Kidney (tissue), 14 donors: Measurements from ENCODE around the gene IFNA14. TPM values are rescaled to one million over a fixed set of nuclear protein-coding genes. Genes with fewer than 3 reads are reported as not detected.
A peak's percentile ranks its signal among the peaks of the same experiment; 100 is the strongest.

ENCODE experiments used
- DNase-seq, 5 donors: peaks; one replicate each; pipeline ENCODE4 v3.0.0-alpha.2; 2013 to 2020
- FAIRE-seq: peaks from 2 replicates; lab custom pipeline; 2012; peaks lifted over from hg19 to GRCh38; lab: Jason Lieb, UNC
- H3K27ac ChIP-seq, 2 donors: one replicate each; pipeline ENCODE4 v1.7.0; 2013; ENCODE audit warnings: low read depth in 2 of 2, low read length in 2 of 2, inconsistent platforms in 1 of 2
- H3K27me3 ChIP-seq: one replicate; pipeline ENCODE4 v1.7.1; 2013; ENCODE audit warnings: low read length, inconsistent platforms; ENCODE audit not compliant: control insufficient read depth, insufficient read depth
- H3K36me3 ChIP-seq, 3 donors: one replicate each; pipeline versions ENCODE4 v1.7.0 to v1.7.1; 2013; ENCODE audit warnings: low read length in 3 of 3, control low read depth in 1 of 3, inconsistent platforms in 1 of 3; ENCODE audit not compliant: insufficient read depth in 3 of 3, control insufficient read depth in 2 of 3
- H3K4me1 ChIP-seq, 3 donors: one replicate each; pipeline versions ENCODE4 v1.7.0 to v1.7.1; 2013; ENCODE audit warnings: low read length in 3 of 3, inconsistent platforms in 1 of 3, low read depth in 1 of 3; ENCODE audit not compliant: control insufficient read depth in 2 of 3, insufficient read depth in 2 of 3
- H3K4me3 ChIP-seq, 3 donors: one replicate each; pipeline versions ENCODE4 v1.7.0 to v1.8.1; 2013; ENCODE audit warnings: low read length in 3 of 3, control low read depth in 1 of 3, inconsistent platforms in 1 of 3
- H3K9ac ChIP-seq, 3 donors: one replicate each; pipeline versions ENCODE4 v1.7.0 to v1.7.1; 2013; ENCODE audit warnings: low read length in 3 of 3, control low read depth in 1 of 3, inconsistent platforms in 1 of 3
- H3K9me3 ChIP-seq, 3 donors: one replicate each; pipeline versions ENCODE4 v1.7.0 to v1.7.1; 2013; ENCODE audit warnings: low read length in 3 of 3, control low read depth in 1 of 3, inconsistent platforms in 1 of 3; ENCODE audit not compliant: control insufficient read depth in 2 of 3, insufficient read depth in 1 of 3
- CTCF ChIP-seq: IDR thresholded peaks from 3 replicates; pipeline ENCODE4 v1.5.1; 2012; ENCODE audit warnings: mild to moderate bottlenecking, moderate library complexity, borderline replicate concordance; ENCODE audit not compliant: insufficient read depth; ENCODE audit errors: extremely low read depth
- intact Hi-C: fragments of 100-400 bp; cut with DNase I; formaldehyde crosslinking; loops from one replicate; pipeline ENCODE4 v1.11.1; 2022
- polyA plus RNA-seq: library from polyadenylated mRNA; stranded (reverse); fragments of 350-450 nt; fragmentation: Illumina TruSeq; extraction: RNeasy Lipid Tissue Mini Kit (QIAGEN cat#74804); gene quantifications from one replicate; pipeline ENCODE4 v1.2.3, GENCODE V29; 2014; ENCODE audit warnings: low read depth, low replicate concordance; ENCODE audit not compliant: insufficient read depth
- total RNA-seq: library from RNA; stranded (reverse); fragmentation: NEBNext Ultra II Directional; extraction: Animal tissue kit (Norgen Biotek cat#: 25700); gene quantifications from one replicate; pipeline ENCODE4 v1.2.1, GENCODE V29; 2021
- donor health status: control.
- donor health status: control.
- donor health status: control.
- donor health status: control.
- donor health status: control.
- donor health status: DM: yes; HTN: yes; CAD: no.
- donor health status: Normal renal cell carcinoma (clear cell type).

Gene IFNA14
- total and polyA plus RNA-seq, 2 donors from 2014 or later = not detected

GRCh38 chr9:21255538-21256212, 15.9 kb upstream of the IFNA14 start:
- H3K4me3 ChIP-seq = no peak overlapping the region
- H3K27me3 ChIP-seq = no peaks in the 10 kb centered on the region
- no peak overlapping the region for H3K27ac ChIP-seq
- peaks cover 0 to 4% (median 0%) of the 10 kb centered on the region in 3 donors for H3K4me1 ChIP-seq
- intact Hi-C loops = no loop called here
- peak in 2 of 5 donors; percentile 6 to 11 for DNase-seq
- H3K36me3 ChIP-seq = no peaks in the 10 kb centered on the region
- no peak for FAIRE-seq
- no peak for TF ChIP-seq CTCF
- H3K9ac ChIP-seq = no peak overlapping the region
- no peaks in the 10 kb centered on the region for H3K9me3 ChIP-seq

GRCh38 chr9:21252721-21253547, 13.1 kb upstream of the IFNA14 start:
- H3K27ac ChIP-seq = no peak overlapping the region
- H3K36me3 ChIP-seq = no peaks in the 10 kb centered on the region
- FAIRE-seq = peak; percentile 89
- intact Hi-C loops = no loop called here
- no peak overlapping the region for H3K9ac ChIP-seq
- no peak overlapping the region for H3K4me3 ChIP-seq
- DNase-seq = peak in 3 of 5 donors; percentile 43 to 53 (median 52)
- H3K4me1 ChIP-seq = peaks cover 0 to 4% (median 0%) of the 10 kb centered on the region in 3 donors
- no peaks in the 10 kb centered on the region for H3K9me3 ChIP-seq
- peak; percentile 51 for TF ChIP-seq CTCF
- H3K27me3 ChIP-seq = no peaks in the 10 kb centered on the region

- no peak overlapping the region for H3K27ac ChIP-seq
- no peaks in the 10 kb centered on the region for H3K36me3 ChIP-seq
- intact Hi-C loops = no loop called here
- H3K4me1 ChIP-seq = peaks cover 0 to 4% (median 0%) of the 10 kb centered on the region in 3 donors
- DNase-seq (no peak), FAIRE-seq (no peak)
- no peak overlapping the region for H3K4me3 ChIP-seq
- H3K27me3 ChIP-seq = no peaks in the 10 kb centered on the region
- no peak for TF ChIP-seq CTCF
- no peak overlapping the region for H3K9ac ChIP-seq
- H3K9me3 ChIP-seq = no peaks in the 10 kb centered on the region
These were observed 11.8 kb upstream of the IFNA14 start for GRCh38 chr9:21251638-21252037.
